ENCODE measurements around the gene KIF18B. TPM values are rescaled to one million over a fixed set of nuclear protein-coding genes. Genes with fewer than 3 reads are reported as not detected.

The KIF18B gene
- total RNA-seq, 1 donor from 2014 or later = 20.2 TPM

DNA sequence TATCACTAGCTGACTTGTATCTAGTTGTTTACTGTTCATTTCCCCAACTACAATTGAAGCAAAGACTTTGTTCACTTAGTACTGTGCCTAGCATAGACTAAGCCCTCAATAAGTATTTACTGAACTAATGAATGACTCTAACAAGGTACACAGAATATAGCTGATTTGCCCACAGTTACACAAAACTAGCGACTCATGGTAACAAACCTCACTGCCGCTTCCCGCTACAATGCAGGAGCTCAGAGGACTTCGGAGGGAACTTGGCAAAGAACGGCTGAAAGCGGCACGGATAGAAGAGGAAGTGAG, 48.9 kb downstream of the KIF18B start:
- Mint-ChIP-seq H3K4me3 (peak overlapping the region; percentile 95), H3K36me3 (peaks cover 6% of the 10 kb centered on the region), H3K27me3 (ENCODE audit: low read depth) (no peaks in the 10 kb centered on the region), H3K9me3 (no peaks in the 10 kb centered on the region), H3K4me1 (peaks cover 16% of the 10 kb centered on the region), H3K27ac (peak overlapping the region; percentile 100)
- TF ChIP-seq, protein P1, sequence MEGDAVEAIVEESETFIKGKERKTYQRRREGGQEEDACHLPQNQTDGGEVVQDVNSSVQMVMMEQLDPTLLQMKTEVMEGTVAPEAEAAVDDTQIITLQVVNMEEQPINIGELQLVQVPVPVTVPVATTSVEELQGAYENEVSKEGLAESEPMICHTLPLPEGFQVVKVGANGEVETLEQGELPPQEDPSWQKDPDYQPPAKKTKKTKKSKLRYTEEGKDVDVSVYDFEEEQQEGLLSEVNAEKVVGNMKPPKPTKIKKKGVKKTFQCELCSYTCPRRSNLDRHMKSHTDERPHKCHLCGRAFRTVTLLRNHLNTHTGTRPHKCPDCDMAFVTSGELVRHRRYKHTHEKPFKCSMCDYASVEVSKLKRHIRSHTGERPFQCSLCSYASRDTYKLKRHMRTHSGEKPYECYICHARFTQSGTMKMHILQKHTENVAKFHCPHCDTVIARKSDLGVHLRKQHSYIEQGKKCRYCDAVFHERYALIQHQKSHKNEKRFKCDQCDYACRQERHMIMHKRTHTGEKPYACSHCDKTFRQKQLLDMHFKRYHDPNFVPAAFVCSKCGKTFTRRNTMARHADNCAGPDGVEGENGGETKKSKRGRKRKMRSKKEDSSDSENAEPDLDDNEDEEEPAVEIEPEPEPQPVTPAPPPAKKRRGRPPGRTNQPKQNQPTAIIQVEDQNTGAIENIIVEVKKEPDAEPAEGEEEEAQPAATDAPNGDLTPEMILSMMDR (IDR thresholded peaks at IDR 0.05; ENCODE audit: unreplicated experiment) = no peak
- no peak for DNase-seq (ENCODE audit: low spot score in 2 of 2, unreplicated experiment in 2 of 2)

DNA sequence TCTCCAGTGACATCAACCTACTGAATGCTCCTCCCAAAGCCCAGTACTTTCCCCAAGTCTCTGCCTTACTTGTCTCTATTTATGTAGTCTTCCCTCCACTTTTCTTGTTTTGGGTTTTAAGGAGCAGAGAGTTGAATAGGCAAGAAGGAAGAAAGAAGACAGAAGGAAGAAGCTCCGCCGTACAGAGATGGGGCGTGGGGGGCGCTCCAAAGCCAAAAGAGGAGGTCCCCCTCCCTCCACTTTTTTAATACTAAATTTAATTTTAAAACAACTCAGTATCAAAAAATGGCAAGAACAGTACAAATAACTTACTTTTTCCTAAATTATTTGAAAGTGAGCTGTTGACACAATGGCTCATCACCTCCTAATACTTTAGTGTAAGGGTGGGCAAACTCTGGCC, 52.9 kb downstream of the KIF18B start:
- Mint-ChIP-seq H3K4me1 (peaks cover 10% of the 10 kb centered on the region), H3K9me3 (no peaks in the 10 kb centered on the region), H3K4me3 (no peak overlapping the region), H3K27ac (no peak overlapping the region), H3K36me3 (peaks cover 19% of the 10 kb centered on the region), H3K27me3 (ENCODE audit: low read depth) (no peaks in the 10 kb centered on the region)
- TF ChIP-seq, protein P1 (IDR thresholded peaks at IDR 0.05; ENCODE audit: unreplicated experiment) = no peak
- DNase-seq (ENCODE audit: low spot score in 2 of 2, unreplicated experiment in 2 of 2) = no peak

DNA sequence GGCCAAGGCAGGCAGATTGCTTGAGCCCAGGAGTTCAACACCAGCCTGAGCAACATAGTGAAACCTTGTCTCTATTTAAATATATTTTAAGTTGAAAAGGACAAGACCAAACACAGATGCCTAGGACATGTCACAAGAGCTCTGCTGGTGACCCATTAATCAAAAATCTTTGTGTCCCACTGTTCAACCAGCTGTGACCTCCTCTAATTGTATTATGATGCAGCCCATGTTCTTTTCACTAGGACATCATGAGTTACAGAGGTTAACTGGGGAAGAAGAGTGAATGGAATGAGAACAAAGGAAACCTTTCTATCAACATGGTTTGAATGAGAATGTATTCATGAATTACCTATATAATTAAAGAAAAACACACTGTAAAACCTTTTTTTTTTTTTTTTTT, 55.3 kb downstream of the KIF18B start:
- Mint-ChIP-seq H3K27ac (no peak overlapping the region), H3K4me3 (no peak overlapping the region), H3K27me3 (ENCODE audit: low read depth) (no peaks in the 10 kb centered on the region), H3K4me1 (no peaks in the 10 kb centered on the region), H3K36me3 (peaks cover 19% of the 10 kb centered on the region), H3K9me3 (no peaks in the 10 kb centered on the region)
- TF ChIP-seq, protein P1 (IDR thresholded peaks at IDR 0.05; ENCODE audit: unreplicated experiment) = no peak
- no peak for DNase-seq (ENCODE audit: low spot score in 2 of 2, unreplicated experiment in 2 of 2)

DNA sequence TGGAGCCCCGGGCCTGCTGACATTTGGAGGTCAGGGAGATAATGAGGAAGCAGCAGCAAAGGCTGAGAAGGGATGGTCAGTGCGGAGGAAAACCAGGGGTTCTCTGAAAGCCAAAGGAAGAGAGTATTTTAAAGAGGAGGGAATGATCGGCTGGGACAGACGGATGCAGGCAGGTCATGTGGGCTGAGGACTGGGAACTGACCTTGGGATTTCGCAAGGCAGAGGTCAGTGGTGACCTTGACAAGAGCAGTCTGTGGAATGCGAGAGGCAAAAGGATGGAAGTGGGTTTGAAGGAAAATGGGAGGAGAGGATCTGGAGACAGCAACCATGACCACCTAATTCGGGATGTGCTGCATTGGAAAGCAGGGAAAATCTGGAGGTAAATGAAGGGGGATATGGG, 58.6 kb downstream of the KIF18B start:
- H3K36me3 Mint-ChIP-seq = peaks cover 22% of the 10 kb centered on the region
- H3K4me3 Mint-ChIP-seq = no peak overlapping the region
- DNase-seq (ENCODE audit: low spot score in 2 of 2, unreplicated experiment in 2 of 2) = no peak

DNA sequence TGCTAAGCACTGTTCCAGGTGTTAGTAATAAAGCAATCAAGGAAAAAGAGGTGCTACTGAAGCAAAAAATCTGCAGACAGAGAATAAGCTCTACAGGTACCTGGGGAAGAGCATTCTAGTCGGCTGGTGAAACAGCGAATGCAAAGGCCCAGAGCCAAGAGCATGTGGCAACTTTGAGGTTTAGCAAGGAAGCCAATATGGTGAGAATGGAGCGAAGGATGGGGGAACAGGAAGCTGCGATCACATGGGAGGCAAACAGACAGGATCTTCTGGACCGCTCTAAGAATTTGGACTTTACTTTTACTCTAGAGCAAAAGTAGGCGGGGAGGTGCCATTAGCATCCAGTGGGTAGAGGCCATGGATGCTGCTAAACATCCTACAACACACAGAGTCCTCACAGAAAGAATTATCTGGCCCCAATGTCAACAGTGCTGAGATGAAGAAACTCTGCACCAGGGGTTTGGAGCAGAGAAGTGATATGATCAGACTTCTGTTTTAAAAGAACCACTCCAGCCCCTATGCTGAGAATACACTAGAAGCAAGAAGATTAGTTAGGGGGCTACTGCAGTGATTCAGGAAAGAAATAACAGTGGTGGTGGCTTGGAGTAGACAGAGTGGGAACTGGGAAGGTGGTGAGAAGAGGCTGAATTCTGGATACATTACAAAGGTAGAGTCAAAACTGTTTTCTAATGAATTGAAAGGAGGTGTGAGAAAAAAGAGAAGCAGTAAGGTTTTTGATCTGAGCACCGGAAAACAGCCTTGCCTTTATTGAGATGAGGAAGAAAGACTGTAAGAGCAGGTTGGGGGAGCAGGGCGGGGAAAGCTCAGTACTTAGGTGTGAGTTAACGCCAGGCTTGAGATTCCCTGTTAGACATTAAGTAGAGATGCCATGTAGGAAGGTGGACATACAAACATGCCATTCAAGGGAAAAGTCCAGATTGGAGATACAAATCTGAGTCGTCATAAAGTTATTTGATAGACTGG, 59.3 kb downstream of the KIF18B start:
- H3K4me1 Mint-ChIP-seq = no peaks in the 10 kb centered on the region
- DNase-seq (ENCODE audit: low spot score in 2 of 2, unreplicated experiment in 2 of 2) = no peak
- H3K9me3 Mint-ChIP-seq = no peaks in the 10 kb centered on the region
- peaks cover 25% of the 10 kb centered on the region for H3K36me3 Mint-ChIP-seq
- H3K27me3 Mint-ChIP-seq (ENCODE audit: low read depth) = no peaks in the 10 kb centered on the region
- H3K4me3 Mint-ChIP-seq = no peak overlapping the region
- H3K27ac Mint-ChIP-seq = no peak overlapping the region
- TF ChIP-seq, protein P1 (IDR thresholded peaks at IDR 0.05; ENCODE audit: unreplicated experiment) = no peak

More for the DNA sequence above, 58.6 kb downstream of the KIF18B start:
- H3K9me3 Mint-ChIP-seq = no peaks in the 10 kb centered on the region
- H3K27me3 Mint-ChIP-seq (ENCODE audit: low read depth) = no peaks in the 10 kb centered on the region
- TF ChIP-seq, protein P1 (IDR thresholded peaks at IDR 0.05; ENCODE audit: unreplicated experiment) = no peak
- no peak overlapping the region for H3K27ac Mint-ChIP-seq
- H3K4me1 Mint-ChIP-seq = no peaks in the 10 kb centered on the region
